NK-92 treated with Interleukin-12 subunit alpha and Interleukin-12 subunit beta, amount 100 ng/mL, for 24 hours (cell line): ENCODE measurements around the gene ZNF502.

Experiments
- DNase-seq: peaks from one replicate; lab custom pipeline; 2025; lab: John Stamatoyannopoulos, UW

Gene ZNF502

DNA sequence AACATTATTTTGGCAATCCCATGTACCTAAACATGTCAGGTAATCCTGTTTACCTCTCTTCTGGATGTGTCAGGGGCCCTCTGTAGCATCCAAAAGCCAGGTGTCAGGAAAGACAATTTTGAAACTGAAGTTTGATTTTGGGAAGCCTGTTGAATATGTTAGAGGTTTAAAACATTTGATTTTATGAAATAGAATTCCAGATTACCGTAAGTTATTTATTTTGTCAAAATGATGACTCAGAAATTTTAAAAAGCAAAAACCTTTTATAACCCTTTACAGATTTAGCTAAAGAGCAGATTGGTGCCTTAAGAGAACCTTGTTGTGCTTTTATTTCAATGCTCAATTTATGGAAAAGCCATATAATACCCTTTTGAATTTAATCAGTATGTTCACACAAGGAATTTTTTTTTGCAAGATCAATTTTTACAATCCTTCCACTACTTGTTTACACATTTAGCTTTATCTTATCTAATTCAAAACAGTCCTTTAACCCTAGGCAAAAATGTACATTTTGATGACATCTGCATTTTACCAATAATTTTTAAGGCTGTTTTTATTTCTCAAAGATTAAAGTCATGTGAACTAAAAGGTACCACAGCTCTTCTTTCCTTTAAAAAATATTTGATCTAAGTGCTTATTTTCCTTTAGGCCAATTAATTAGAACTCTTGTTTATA lies 59.1 kb downstream of the ZNF502 start:
- no peak for DNase-seq

DNA sequence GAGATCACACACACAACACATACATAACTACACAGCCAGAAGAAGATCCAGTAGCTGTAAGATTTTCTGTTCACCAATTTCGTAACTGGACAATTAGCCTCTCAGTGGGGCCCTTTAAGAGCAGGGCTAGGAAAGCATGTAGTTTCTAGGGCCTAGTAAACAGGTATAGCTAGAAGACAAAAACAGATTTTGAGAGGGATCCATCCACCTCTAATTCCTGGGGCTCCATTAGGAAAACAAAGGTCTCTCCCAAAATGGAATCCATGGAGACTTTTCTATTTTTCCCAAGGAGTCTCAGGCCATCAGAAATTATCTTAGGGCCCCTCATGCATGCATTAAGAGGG lies 59.6 kb downstream of the ZNF502 start:
- no peak for DNase-seq
